ENCODE results near the gene CRKL.

GRCh38 chr22:20982563-20982882 lies 65.3 kb downstream of the CRKL start:
- TF ChIP-seq CTCF (conservative IDR thresholded peaks at IDR 0.05; ENCODE audit: low read depth, low read length) (no peak), BHLHE40 (IDR thresholded peaks at IDR 0.05; ENCODE audit: low read depth, low read length) (no peak), RCOR1 (IDR thresholded peaks at IDR 0.05; ENCODE audit: insufficient replicate concordance, low read length) (no peak)

Measured in IMR-90 (cell line).